GM21526 (cell line): ENCODE results near the gene CREB5.

Experiments
- ATAC-seq: cut with Tn5 transposase; IDR thresholded peaks from one replicate; pipeline ENCODE4 v1.9.1; 2021; ENCODE audit warnings: moderate library complexity; ENCODE audit not compliant: unreplicated experiment, low FRiP score

Gene CREB5

DNA sequence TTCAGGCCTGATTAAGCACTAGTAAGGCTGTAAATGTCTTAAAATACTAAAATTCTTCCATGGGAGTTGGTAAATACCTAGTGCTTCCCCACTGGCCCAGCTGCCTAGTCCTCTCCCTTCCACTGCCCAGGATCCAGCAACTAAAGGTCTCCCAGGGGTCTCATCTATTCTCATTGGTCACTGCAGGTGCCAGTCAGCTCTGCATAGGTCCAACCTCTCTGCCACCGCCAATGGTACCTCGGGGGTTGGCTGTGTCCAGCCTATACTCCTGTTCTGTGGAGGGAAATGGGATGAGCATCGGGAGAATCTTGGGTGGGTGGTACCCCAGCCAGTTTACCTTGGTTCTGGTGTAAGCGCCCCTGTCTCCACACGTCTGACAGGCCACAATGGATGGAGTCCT lies 6.1 kb upstream of the CREB5 start:
- no peak for ATAC-seq

DNA sequence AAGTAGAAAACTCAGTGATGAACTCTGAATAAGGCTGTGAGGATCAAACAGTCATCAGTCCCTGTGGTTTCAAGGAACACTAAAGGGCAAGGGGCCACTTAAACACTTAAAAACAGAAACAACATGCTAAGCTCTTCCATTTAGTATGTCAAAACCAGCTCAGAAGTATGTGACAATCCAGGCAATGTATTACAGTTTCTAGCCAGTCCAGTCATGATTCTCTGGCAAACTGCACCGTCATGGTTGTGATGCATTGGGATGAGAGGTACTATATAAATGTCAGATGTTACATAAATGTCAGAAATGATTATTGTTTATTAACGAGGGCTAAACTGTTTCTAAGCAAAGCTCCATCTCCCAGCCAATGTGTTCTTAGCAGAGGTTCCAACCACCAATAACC lies 4.7 kb upstream of the CREB5 start:
- no peak for ATAC-seq

GRCh38 chr7:28408105-28408959 lies 4.0 kb upstream of the CREB5 start:
- ATAC-seq, result no peak

GRCh38 chr7:28408960-28409715 lies 3.2 kb upstream of the CREB5 start:
- ATAC-seq, result no peak

DNA sequence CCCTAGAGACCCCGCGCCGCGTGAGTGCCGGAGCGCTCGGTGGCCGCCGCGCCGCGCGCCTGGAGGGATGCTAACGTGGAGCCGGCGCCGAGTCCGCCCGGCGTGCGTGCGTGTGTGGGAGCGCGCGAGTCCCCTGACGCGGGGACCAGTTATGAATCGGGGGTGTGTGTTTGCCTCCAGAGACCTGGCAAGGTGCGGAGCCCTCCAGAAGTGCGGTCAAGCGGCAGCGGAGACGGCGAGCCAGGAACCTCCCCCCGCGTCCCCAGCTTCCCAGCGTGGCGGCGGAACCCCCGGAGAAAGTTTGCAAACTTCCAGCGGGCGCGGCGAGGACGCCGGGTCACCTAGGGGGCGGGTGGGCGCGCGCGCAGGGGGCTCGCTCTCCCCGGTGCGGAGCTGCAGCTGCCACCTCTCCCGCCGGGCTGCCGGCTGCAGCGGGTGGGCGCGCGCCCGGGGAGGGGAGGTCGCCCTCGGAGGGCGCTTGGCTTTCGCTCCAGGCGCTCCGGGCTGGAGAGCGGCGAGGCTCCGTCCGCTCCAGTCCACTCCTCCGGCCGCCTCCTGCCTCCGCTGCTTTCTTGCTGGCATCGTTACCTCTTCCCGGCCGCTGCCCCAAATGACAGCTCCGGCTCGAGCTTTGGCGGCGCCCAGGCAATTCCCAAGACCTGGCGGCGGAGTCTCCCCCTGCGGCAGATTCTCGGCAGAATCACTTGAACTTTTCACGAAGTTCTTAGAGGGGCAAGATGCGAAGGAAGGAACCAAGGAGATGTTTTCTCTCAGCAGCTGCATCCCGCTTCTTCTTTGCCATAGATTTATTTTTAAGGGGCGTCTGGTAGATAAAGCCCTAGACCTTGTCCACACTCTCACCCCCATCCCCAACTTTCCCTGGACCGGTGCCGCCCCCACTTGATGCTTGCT lies 2.3 kb upstream of the CREB5 start:
- ATAC-seq, result no peak

DNA sequence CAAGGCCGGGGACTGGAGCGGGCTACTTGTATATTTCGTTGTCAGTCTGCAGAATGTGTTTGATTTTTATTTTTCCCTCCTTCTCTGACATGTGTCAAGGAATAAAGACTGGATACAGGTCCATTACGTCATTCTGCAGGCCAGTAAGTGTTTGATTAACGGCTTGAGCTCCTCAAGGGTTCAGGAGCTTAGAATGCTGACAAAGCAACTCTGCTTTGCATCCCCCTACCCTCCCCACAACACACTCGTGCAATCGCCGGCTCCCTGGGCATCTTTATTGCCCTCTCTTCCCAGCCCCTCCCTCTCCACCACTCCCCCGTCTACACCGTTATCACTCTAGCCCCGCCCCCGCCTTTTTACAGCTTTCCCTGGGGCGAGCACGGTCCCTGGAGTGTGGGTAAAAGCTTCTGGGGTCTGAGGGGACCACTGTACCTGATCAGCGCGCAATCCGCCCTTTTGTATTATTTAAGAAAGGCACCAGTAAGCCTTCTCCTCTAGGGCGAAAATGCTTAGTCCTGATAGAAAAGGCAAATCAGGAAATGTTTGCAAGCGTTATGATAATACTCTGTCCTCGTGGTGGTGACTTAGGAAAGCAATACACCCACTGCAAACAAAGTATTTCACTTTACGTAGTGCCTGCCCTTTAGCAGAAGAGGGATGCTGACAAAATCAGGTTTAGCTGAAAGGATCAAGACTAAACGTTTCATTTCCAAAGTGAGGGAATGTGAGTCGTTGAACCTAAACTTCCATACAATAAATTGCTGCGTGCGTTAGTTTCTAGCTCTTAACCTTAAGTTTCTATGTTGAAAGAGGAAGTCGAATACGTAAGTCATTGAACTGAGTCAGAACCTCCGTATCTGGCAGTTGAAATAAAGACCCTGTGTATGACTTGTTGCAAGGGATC lies 1.4 kb upstream of the CREB5 start:
- no peak for ATAC-seq

- ATAC-seq, result no peak
Measured at GRCh38 chr7:28413011-28413410, 693 bp downstream of the CREB5 start.

DNA sequence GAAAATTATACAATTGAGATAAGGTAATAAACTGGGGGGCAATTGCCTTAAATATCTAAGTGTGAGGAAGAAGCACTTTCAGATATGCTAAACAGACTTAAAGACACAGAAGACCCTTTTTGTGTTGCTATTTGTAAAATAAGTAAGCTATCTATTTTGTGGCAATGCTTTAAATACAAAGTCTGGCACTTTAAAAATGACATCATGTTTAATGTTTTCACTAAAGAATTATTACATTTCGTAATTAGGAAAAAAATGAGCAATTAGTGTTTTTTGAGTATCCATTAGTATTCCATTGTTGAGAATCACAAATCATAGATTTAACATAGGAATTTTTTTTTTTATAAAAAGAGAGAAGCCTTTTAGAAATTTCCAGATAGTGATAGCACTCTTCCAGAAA lies 2.1 kb downstream of the CREB5 start:
- ATAC-seq, result no peak

DNA sequence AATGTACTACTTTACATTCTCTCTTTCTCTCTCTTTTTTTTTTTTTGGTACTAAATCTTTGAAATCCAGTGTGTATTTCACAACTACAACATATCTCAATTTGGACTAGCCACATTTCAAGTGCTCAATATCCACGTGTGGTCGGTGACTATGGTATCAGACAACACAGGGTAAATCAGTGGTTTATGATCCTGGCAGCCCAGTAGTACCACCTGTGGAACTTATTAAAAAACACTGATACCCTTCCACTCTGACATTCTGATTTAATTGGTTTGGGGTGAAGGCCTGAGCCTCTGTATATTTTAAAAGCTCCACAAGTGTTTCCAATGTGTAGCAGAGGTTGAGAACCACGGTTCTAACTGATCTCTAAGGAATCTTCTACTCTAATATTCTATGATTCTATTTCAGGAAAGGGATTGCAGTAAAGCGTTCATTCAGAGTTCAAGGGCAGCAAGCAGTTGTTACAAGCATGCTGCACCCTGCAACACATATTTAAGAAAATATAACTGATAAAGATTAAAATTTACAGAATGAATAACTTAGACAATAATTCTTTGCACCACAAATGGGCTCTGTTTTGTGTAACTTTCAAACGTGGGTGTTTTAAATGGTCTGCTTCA lies 5.1 kb downstream of the CREB5 start:
- no peak for ATAC-seq

DNA sequence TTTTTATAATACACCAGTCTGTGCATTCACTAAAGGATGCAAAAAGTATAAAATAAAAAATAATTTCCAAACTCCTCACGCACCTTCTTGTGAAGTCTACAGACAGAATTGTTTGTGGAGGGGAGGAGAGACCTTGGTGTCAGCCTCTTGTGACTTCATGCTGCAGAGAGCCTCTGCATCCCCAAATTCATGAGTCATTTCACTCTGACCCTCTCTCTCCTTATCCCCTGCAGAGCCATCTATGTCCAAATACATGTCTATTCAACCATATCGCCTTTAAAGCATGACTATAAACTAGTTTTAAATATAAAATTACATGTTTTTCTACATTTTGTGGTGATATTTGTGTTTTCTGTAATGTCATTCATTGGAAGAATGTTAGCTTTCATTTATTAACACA lies 6.0 kb downstream of the CREB5 start:
- no peak for ATAC-seq

DNA sequence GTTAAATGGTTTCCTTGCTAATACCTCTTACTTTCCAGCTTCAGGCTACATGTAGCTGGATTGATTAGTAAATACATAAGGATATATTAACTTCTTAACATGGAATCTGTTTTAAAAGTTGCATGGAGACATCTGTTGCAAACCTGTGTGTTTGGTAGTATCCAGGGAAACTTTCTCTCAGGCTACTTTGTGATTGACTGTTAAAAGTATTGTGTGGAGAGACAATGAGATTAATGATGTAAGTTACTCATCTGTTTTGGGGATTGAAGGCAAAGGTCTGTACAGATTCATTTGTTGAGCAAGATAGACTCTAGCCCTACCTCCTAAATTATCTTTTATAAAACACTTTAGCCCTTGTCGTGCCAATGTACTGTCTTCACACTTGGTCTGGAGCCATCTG lies 6.6 kb downstream of the CREB5 start:
- no peak for ATAC-seq

DNA sequence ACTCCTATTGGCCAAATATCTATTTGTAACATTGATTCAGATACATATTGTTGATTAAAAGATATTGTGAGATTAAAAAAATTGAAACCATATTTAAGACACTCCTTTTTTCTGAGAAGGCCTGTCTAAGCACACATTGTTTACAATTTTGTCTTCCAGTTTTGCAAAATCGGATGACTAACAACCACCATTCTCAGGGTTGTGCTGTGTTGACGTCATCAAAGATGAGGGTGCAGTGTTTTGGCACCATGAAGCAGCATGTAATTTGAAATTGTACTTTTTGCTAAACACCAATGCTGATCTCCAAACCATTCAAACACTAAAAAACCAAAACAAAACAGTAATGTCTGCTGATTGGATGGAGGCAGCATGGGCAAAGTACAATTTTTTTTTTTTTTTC lies 7.4 kb downstream of the CREB5 start:
- ATAC-seq, result no peak

- no peak for ATAC-seq
Measured at GRCh38 chr7:28423112-28423511, 10.8 kb downstream of the CREB5 start.

DNA sequence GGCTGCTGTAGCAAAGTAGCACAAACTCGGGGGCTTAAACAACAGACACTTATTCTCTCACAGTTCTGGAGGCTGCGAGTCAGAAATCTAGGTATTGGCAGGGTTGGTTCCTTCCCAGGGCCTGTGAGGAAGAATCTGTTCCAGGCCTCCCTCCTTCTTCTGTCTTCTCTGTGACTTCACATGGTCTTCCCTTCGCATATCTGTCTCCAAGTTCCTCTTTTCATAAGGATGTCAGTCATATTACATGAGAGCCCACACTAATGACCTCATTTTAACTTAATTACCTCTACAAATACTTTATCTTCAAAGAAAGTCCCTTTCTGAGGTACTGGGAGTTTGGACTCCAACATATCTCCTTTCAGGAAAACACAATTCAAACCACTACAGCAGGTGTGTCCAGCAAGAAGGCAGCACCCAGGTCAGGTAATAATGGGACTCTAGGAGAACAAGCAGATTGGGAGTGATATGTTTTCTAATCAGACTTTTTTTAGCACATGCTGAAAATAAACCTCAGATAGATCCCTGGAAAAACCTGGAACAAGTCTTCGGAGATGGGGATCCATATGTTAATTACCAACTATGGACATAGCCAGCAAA lies 11.7 kb downstream of the CREB5 start:
- no peak for ATAC-seq

- ATAC-seq, result no peak
Measured at GRCh38 chr7:28425496-28425895, 13.2 kb downstream of the CREB5 start.

GRCh38 chr7:28427236-28427635 lies 14.9 kb downstream of the CREB5 start:
- no peak for ATAC-seq

GRCh38 chr7:28430616-28431015 lies 18.3 kb downstream of the CREB5 start:
- no peak for ATAC-seq

- no peak for ATAC-seq
Measured at GRCh38 chr7:28432105-28432504, 19.8 kb downstream of the CREB5 start.

DNA sequence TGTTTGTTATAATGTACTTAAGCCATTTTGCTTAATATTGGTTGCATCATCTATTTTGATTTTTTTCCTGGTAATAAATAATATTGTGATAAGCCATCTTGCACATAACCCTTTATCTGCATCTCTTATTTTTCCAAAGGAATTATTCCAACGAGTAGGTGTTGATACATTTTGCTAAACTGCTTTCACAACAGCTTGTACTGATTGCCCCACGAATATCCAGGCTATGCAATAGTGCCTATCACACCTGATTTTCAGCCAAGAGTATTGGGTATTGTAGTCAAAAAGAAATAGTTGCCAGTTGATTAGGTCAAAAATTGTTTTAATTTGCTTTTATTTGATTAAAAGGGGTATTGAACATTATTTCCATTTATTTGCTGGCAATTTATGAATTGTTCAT lies 20.7 kb downstream of the CREB5 start:
- ATAC-seq, result no peak
